Measurements from ENCODE around the gene CHMP4A. TPM values are rescaled to one million over a fixed set of nuclear protein-coding genes. Genes with fewer than 3 reads are reported as not detected.

CHMP4A gene
- polyA plus RNA-seq, 3 donors, result 50.6 to 70.2 (median 58.2) TPM

DNA sequence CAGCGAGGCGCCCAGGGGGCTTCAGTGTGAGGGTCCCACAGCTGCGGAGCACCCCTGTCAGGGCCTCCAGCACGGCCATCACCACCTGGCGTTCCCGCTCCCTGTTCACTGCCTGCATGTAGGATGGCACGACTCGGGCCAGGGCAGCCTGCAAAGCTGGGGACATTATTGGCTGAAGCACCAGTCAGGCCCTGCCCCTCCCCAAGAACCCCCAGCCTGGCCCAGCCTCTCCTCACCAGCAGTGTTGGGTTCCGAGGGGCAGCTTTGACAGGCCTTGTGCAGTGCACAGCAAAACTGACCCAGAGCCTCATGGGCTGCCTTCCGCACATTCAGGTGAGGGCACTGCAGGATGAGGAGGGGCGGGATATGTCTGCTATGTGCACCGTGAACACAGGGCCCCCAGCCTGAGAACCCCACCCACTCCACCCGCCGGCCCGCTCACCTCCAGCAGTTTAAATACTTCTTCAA is 30.2 kb downstream of the CHMP4A start:
- no peak for DNase-seq

DNA sequence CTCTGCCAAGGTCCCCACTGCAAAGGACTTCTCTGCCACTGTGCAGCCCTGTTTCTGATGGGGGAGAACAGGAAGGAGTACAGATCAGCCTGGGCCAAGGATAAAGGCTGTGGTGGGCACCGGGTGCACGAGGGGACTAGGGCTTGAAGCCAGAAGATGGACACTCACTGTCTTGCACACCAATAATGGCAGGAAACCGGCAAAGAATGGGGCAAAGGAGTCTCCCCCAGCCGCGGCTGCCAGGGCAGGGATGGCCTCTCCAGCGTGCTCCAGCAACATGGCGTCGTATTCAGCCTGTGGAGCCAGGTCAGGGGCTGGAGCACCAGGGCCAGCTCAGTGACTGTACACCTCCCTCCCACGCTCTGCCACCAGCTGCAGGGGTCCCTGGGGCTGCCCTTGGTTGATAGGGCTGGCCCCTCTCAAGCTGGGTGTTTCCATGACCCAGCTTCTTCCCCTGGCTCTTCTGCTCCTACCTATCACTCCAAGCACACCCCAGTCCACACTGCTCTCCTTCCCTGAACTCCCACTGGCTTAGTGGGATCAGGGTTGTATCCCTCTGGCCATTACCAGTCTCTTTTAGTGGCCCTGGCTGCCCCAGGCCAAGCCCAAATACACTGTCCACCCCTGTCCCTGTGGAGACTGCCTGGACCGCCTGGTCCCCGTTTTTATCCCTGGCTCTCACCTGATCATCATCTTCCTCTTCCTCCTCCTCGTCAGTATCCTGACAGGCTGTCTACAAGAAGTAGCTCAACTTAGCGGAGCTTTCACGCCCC is 31.0 kb downstream of the CHMP4A start:
- DNase-seq, result no peak

DNA sequence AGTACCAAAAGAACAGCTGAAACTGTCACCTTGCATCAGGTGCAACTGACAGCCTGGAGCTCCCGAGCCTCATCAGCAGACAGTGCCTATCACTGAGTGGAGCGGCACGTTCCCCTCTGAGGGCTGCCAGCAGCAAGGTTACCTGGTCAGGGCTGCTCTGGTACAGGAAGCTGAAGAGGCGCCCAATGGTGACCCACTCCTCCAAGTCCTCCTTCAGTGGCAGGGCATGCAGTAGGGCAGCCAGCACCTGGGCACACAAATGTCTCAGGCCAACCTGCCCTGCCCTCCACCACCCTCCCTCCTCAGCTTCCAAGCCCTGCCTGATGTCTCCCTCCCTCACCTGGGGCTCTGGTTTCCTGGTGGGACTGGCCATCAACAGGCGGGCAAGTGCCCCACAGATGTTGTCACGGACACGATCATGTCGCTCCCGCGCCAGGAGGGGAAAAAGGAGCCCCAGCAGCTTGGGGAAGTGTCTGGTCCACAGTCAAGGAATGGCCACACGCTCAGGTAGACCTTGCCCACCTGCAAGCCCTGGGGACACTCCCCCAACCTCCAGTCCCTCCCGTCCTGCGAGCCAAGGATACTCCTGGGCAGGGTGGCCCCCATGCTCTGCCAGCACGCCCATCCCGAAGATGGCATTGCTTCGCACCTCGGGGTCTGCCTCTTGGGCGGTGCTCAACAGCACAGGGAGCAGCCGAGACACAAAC is 31.8 kb downstream of the CHMP4A start:
- DNase-seq, result no peak

DNA sequence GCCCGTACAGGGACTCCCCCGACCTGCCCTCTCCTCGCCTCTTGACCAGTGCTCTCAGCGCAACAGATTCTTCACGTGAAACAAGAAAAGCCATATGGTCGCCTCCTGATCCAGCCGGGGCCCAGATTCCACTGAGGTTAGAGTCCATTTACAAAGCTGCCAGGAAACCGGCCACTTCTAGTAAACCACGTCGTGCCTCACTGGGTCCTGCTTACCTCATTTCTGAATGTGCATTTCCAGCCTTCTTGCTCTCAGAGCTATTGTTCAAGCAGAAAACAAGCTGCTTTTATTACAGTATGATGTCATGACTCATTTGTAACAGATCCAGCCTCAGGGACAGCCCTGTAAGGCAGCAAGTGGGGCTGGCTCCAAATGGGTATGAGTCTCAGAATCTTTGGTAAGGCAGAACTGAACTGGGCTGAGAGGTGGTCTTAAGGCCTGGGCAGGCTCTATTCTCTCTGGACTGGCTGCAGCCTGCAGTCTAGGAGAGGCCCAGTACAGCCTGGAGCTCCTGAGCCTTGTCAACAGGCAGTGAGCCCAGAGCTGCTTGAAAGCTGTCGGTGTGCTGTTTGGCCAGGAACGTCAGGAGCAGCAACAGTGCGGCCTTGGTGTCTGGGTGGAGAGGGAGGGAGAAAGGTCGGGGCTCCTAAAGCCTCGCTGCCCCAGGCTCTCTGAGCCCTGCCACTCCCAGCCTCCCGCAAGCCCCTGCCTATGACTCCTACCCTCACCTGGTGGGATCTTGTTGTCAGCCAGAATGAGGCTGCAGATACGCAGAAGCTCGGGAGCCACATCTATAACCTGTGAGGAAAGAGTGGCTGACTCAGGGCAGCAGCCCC is 33.1 kb downstream of the CHMP4A start:
- peak; percentile 58 for DNase-seq

DNA sequence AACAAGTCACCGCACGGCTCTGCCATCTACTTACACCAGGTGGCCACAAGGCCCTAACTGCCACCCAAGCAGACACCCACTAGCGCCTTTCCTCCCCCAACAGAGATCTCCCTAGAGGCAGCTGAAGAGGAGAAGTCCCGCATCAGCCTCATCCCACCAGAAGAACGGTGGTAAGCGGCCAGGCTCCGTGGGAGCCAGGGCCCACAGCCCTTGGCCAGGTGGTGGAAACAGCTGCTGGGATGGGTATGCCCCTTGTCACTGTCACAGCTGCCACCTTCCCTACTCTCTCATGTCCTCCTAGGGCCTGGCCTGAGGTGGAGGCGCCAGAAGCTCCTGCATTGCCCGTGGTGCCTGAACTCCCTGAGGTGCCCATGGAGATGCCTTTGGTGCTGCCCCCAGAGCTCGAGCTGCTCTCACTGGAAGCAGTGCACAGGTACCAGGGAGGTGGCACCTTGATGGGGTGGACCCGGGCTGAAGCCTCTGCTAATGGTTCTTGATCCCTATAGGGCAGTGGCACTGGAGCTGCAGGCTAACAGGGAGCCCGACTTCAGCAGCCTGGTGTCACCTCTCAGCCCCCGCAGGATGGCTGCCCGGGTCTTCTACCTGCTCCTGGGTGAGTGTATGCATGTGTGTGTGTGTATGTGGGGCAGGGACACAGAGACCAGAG is 33.9 kb downstream of the CHMP4A start:
- DNase-seq, result no peak

DNA sequence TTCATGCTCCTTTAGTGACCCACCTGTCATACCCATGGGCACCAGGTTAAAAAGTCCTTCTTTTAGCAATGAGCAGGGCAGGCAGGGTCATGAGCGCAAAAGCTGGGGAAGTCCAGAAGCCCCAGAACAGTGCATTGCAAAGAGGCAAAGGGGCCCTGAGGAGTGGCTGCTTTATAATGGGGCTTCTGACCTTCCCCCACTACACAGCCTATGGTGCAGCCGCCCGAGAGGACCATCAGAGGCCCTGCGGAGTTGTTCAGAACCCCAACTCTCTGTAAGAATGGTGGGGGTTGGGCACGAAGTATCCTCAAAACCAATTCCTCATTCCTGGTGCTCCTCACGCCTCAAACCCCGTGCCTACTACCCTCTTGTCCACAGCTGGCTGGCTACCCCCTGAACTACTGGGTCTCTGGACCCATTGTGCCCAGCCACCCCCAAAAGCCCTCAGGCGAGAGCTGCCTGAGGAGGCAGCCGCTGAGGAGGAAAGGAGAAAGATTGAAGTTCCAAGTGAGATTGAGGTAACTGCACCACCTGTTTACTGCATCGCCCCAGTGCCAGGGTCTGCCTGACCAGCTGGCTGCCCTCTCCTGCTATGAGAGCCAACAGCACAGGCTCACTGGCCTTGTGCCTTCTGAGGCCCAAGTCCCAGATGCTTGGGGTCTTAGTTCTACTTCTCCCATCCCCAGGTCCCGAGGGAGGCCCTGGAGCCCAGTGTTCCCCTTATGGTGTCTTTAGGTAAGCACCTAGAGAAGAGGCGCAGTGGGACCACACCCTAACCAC is 34.7 kb downstream of the CHMP4A start:
- DNase-seq, result no peak

DNA sequence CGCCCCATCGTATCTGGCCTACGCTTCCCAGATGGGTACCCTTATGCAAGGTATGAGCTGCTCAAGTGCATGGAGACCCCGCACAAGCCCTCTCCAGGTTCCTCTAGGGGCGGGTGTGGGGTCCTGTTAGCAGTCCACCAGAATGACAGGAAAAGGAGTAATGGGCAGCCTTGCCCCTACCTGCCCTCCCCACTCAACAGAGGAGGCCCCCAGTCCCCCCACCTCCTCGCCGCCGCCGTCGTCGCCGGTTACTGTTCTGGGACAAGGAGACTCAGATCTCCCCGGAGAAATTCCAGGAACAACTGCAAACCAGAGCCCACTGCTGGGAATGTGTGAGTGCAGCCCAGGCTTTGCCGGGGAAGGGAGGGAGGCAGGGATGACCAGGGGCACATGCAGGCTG is 35.4 kb downstream of the CHMP4A start:
- DNase-seq, result no peak

DNA sequence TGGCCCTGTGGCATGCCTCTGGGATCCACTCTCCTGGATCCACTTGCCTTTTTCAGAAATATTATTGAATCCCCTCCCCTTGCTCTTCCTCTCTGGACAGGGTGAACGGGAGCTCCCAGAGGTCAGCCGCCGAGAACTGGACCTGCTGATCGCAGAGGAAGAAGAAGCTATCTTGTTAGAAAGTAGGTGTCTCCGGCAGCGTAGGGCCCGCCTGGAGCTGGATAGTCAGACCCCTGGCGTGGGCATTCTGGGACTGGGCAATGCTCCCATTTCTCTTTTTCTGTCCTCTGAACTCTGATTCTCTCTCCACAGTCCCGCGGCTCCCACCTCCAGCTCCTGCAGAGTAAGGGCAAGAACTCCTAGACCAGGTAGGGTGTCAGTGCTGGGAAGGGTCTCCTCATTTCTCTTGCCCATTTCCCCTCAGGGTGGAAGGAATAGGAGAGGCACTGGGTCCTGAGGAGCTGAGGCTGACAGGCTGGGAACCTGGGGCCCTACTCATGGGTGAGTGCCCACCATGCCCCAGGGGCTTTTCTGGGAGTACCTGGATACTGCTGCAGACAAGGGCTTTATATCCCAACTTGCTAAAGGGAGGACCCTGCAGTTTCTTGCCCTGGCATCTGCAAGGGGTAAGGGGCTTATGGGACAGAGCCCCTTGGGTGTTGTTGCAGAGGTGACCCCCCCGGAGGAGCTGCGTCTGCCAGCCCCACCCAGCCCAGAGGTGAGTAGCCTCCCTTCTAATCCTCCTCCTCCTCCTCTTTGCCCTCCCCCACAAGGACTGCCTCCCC is 36.1 kb downstream of the CHMP4A start:
- no peak for DNase-seq

DNA sequence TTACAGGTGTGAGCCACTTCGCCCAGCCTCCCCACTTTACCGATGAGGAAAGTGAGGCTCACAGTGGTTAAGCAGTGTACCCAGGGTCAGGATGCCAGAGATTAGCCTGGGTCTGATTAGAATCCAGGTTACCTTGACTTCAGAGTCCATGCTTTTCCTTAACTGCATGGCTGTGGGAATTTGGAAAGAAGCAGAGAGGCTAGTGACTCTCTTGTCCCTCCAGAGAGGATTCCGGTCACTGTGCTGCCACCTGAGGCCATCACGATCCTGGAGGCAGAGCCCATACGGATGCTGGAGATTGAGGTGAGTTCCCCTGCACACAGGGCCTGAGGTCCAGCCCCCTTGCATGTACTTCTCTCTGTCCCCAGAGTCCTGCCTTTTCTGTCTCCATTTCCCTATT is 36.7 kb downstream of the CHMP4A start:
- no peak for DNase-seq

DNA sequence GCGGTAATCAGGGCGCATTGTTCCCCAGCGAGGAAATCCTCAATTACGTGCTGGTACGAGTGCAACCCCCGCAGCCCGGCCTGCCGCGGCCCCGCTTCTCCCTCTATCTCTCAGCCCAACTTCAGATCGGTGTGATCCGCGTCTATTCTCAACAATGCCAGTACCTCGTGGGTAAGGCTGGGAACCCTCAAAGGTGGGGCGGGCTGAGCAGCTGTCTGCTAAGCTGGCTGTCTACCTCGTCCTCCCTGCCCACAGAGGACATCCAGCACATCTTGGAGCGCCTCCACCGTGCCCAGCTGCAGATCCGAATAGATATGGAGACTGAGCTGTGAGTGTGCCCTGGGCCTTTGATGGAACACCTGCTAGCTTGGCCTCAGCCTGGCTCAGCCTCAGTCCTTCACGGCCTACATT is 40.4 kb downstream of the CHMP4A start:
- DNase-seq, result no peak

DNA sequence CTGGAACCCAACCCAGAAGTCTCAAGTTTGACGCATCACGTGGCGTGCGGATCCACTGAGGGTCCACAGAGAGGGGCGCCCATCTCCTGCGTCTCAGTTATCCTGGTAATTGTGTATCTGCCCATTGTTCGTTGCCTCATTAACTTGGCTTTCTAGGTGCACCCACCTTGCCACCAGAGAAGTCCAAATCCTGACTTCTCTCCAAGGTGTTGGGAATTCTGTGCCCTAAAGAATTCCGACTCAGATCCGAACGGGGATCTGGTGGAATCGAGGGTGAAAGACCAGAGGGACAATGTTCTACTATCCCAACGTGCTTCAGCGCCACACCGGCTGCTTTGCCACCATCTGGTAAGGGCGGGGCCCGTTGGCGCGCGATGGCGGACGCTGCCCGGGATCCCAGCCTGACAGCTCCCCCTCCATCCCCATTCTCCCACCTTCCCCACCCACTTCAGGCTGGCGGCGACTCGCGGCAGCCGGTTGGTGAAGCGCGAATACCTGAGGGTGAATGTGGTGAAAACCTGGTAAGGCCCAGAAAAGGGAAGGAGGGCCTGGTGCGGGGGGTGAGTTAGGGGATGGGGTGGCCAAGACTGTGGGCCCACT is 40.9 kb downstream of the CHMP4A start:
- no peak for DNase-seq

DNA sequence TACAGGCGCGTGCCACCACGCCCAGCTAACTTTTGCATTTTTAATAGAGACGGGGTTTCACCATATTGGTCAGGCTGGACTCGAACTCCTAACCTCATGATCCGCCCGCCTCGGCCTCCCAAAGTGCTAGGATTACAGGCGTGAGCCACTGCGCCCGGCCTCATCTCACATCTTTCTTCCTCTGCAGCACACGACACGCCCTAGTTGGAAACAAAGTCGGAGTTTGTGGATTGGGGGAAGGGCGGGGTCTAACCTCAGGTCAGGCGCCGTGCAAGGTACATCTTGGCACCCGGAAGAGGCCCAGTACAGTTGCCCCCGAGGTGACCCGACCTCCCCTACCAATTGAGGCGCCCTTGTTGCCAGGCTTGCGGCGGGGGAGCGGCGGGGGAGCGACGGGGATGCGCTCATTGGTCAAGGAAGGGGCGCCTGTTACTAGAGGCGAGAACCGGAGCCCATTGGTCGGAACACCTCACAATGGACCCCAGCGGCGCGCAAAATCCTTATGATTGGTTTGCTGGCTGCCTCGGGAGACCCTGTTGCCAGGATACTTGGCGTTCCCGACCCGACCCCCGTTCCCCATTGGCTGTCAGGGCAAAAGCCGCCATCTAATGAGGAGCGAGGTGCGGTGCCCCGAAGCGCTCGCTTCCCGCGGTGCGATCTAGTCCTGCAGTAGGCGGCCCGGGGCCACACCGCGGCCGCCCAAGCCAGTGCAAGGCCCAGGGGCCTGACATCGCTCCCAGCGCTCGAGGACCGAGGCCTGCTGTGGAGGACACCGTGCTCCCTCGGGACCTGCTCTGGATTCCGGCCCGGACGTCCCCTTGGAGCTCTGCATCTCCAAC is 41.6 kb downstream of the CHMP4A start, which contains the start of gene REC8:
Gene REC8, plus strand, starts transcription at position 659 of the 839 bp plus-strand sequence. CDS start 473 bp downstream, outside the sequence.
- peak; percentile 97 for DNase-seq

DNA sequence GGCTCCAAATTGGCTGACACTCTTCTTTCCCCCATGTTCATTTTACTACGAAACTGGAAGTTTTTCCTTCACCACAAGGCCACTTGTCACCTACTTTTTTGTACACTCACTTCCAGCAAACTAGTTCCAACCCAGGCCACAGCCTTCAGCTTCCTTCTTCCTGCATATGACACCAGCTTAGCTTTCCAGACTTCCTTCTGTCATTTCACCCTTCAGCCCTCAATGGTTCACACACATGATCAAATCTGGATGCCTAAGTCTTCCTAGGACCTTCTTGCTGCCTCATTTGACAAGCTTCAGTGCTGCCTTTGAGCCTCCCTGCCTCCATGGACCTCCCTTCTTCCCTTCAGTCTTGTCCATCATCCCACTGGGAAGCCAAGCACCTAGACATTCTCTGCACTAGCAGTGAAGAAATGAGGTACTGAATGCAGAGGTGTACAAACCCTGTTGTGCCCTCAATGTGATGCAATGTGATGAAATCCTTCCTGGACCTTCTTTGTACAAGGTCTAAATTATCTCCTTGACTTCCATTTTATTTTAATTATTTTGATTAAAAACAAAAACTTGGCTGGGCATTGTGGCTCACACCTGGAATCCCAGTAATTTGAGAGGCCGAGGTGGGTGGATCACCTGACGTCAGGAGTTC is 45.7 kb downstream of the CHMP4A start:
- no peak for DNase-seq

DNA sequence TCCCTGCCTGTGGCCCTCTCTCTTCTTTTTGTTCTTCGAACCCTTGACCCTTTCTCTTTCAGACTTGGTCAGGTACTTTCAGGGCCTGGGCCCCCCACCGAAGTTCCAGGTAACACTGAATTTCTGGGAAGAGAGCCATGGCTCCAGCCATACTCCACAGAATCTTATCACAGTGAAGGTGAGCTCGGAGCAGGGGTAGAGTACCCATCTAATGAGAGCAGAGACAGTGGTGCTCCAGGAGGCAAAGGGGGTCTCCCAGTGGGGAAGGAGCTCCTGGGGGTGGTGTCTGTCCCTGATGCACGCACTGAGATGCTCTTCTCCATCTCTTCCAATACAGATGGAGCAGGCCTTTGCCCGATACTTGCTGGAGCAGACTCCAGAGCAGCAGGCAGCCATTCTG is 47.5 kb downstream of the CHMP4A start:
- no peak for DNase-seq

DNA sequence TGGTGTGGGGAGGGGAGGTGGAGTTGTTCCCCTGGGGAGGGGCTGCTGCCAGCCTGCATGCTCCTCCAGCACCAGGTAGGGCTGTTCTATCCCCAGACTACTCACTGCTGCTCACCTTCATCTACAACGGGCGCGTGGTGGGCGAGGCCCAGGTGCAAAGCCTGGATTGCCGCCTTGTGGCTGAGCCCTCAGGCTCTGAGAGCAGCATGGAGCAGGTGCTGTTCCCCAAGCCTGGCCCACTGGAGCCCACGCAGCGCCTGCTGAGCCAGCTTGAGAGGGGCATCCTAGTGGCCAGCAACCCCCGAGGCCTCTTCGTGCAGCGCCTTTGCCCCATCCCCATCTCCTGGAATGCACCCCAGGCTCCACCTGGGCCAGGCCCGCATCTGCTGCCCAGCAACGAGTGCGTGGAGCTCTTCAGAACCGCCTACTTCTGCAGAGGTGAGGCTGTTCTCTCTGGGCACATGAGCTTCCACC is 48.7 kb downstream of the CHMP4A start:
- DNase-seq, result no peak

DNA sequence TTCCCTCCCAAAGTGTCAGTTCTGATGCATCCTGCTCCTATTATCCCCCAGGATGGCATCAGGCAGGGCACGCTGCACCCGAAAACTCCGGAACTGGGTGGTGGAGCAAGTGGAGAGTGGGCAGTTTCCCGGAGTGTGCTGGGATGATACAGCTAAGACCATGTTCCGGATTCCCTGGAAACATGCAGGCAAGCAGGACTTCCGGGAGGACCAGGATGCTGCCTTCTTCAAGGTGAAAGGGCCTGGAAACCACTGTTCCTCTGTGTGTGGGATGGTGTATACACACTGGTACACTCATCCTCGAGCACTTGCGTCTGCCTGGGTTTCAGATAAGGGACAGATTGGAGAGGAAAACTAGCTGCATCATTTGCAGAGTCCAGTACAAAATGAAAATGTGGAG is 51.2 kb downstream of the CHMP4A start:
- no peak for DNase-seq

DNA sequence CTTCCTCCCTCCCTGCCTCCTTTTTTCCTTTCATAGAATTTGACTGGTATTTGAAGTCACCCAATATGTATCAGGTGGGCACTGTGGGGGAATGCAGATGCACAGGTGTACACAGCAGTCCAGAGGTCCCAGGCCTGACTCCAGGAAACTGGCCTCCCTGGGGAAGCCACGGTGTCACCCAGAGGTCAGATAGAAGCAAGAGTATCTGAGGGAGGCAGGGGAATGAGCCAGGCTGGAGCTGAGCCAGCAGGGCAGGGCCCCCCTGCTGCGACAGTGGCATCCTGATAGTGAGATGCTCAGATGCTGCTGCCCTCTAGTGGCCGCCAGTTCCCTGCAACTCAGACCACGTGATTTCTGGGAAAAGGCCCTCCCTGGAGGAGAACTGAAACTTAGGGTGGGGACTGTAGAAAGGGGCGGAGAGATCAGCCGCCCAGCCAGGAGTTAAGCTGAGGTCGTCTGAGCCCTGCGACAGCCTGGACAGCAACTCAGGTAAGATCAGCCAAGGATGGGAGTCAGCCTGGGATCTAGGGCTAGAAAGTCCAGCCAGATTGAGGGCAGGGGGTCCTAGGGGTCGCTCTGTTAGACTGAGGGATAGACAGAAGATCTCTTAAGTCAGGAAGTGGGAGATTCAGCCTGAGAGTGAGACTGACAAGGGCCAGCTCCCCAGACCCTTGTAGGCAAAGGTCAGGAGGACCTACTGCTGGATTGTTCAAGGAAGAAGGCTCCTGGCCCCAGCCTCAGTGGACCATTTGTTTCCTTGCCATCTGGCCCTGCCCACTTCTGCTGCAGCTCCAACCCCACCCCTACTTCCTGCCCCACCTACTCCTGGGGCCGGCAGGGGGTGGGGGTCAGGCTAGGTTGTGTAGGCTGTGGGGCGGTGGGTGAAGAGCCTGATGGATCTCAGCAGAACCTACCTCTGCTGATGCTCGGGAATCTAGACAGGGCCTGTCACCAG is 52.2 kb downstream of the CHMP4A start, which contains the start of gene IRF9:
Gene IRF9, plus strand, starts transcription at position 416 of the 955 bp plus-strand sequence. CDS start 880 bp downstream, outside the sequence.
- DNase-seq, result peak; percentile 97

All from renal pelvis (tissue), 4 donors.